ENCODE measurements around the gene GHITM.

- TF ChIP-seq CTCF (IDR thresholded peaks at IDR 0.05), result no peak
- 0 out of 2 replicates have a peak, but pooled peaks have one; percentile 34 for TF ChIP-seq RFX5 (IDR thresholded peaks at IDR 0.05; ENCODE audit: low read length)
- TF ChIP-seq POLR2AphosphoS5 (IDR thresholded peaks at IDR 0.05; ENCODE audit: low read depth, low read length), result no peak
- no peak for TF ChIP-seq NRF1 (IDR thresholded peaks at IDR 0.05; ENCODE audit: low read depth, low read length)
- TF ChIP-seq PBX3 (IDR thresholded peaks at IDR 0.05), result no peak
- TF ChIP-seq REST (IDR thresholded peaks at IDR 0.05; ENCODE audit: low read depth, low read length), result no peak
- no peak for TF ChIP-seq GABPA (IDR thresholded peaks at IDR 0.05; ENCODE audit: low read depth)
- TF ChIP-seq TCF12 (IDR thresholded peaks at IDR 0.05), result no peak
- no peak for TF ChIP-seq JUND (IDR thresholded peaks at IDR 0.05)
- no peak for TF ChIP-seq MAX (IDR thresholded peaks at IDR 0.05; ENCODE audit: low read depth)
- no peak for TF ChIP-seq IRF3 (IDR thresholded peaks at IDR 0.05; ENCODE audit: low read depth, low read length)
Measured at GRCh38 chr10:84118395-84119006, 20.8 kb upstream of the GHITM start.
